ENCODE measurements around the gene TMPRSS11D.

DNA sequence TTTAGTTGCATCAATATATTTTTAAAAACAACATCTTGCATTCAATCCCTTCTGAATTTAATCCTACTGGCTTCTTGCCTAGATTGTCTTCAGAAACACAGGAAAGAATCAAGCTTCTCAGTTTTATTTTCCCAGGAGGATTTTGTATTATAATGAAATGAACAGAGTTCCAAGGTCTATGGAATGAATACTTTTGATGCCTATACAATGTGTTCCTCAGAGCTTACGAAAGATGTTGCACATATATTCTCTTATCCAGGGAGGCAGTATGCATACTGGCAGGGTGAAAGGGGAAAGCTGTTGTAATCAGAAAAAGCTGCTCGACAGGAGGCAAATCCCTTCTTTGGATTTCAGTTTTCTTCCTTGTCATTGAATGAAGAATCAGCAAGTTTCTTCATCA is 8.8 kb downstream of the TMPRSS11D start:
- TF ChIP-seq, protein P1, sequence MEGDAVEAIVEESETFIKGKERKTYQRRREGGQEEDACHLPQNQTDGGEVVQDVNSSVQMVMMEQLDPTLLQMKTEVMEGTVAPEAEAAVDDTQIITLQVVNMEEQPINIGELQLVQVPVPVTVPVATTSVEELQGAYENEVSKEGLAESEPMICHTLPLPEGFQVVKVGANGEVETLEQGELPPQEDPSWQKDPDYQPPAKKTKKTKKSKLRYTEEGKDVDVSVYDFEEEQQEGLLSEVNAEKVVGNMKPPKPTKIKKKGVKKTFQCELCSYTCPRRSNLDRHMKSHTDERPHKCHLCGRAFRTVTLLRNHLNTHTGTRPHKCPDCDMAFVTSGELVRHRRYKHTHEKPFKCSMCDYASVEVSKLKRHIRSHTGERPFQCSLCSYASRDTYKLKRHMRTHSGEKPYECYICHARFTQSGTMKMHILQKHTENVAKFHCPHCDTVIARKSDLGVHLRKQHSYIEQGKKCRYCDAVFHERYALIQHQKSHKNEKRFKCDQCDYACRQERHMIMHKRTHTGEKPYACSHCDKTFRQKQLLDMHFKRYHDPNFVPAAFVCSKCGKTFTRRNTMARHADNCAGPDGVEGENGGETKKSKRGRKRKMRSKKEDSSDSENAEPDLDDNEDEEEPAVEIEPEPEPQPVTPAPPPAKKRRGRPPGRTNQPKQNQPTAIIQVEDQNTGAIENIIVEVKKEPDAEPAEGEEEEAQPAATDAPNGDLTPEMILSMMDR (conservative IDR thresholded peaks at IDR 0.05 in 1 of 2, IDR thresholded peaks at IDR 0.05 in 1 of 2; ENCODE audit: low read depth in 1 of 2, low read length in 2 of 2) = no peak
- no peak for TF ChIP-seq EZH2 (IDR thresholded peaks at IDR 0.05; ENCODE audit: low read length, missing control alignments)
